ENCODE measurements around the gene CTNNA3.
"Not testable (repeated sequence)": the region's sequence is repeated elsewhere in the genome, so short reads cannot be mapped to it uniquely, and the experiment has no call there.

CTNNA3 gene

DNA sequence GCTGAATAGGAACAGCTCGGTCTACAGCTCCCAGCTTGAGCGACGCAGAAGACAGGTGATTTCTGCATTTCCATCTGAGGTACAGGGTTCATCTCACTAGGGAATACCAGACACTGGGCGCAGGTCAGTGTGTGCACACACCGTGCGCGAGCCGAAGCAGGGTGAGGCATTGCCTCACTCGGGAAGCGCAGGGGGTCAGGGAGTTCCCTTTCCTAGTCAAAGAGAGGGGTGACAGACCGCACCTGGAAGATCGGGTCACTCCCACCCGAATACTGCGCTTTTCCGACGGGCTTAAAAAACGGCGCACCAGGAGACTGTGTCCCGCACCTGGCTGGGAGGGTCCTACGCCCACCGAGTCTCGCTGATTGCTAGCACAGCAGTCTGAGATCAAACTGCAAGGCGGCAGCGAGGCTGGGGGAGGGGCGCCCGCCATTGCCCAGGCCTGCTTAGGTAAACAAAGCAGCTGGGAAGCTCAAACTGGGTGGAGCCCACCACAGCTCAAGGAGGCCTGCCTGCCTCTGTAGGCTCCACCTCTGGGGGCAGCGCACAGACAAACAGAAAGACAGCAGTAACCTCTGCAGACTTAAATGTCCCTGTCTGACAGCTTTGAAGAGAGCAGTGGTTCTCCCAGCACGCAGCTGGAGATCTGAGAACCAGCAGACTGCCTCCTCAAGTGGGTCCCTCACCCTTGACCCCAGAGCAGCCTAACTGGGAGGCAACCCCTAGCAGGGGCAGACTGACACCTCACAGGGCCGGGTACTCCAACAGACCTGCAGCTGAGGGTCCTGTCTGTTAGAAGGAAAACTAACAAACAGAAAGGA, 465.1 kb downstream of the CTNNA3 start:
- not testable (repeated sequence) for DNase-seq

DNA sequence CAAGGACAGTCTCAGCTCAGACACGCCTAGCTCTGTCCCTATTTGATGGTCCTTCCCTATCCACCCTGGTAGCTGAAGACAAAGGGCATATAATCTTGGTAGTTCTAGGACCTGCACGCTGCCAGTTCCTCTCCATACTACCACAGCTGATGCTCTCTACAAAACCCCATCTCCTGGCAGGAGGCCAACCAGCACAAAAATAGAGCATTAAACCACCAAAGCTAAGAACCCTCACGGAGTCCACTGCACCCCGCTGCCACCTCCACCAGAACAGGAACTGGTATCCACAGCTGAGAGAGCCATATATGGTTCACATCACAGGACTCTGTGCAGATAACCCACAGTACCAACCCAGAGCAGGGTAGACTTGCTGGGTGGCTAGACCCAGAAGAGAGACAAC, 470.8 kb downstream of the CTNNA3 start:
- no peak for DNase-seq

DNA sequence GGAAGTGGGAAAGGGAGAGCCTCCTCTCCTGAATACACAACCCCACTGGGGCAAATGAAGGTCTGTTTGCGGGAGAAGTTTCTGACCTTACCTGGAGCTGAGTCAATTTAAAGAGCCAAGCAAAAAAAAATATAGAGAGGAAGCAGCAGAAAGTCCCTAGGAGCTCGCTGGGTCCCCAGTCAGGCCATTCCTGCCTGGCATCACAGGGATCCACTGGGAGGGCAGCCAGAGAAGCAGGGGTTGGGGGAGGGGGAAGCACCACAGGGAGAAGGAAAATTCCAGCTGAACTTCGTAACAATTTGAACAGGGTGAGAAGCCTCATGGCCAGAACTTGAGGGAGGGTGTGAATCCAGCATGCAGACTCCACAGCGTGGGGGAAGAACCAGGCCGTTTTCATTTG, 471.4 kb downstream of the CTNNA3 start:
- no peak for DNase-seq

GRCh38 chr10:67222934-67223333, 473.1 kb downstream of the CTNNA3 start:
- DNase-seq, result no peak

GRCh38 chr10:67221939-67222494, 474.0 kb downstream of the CTNNA3 start:
- DNase-seq, result no peak

GRCh38 chr10:67211680-67212079, 484.3 kb downstream of the CTNNA3 start:
- no peak for DNase-seq

DNA sequence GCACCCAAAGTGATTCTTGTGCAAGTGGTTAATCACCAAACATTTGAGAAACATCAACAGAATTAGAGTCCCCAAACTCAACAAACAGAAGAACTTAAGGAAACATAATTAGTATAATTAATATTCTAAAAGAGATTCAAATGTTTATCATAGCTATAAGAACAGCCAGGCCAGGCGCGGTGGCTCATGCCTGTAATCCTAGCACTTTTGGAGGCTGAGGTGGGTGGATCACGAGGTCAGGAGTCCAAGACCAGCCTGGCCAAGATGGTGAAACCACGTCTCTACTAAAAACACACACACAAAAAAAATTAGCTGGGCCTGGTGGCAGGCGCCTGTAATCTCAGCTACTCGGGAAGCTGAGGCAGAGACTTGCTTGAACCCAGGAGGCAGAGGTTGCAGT, 488.1 kb downstream of the CTNNA3 start:
- DNase-seq, result not testable (repeated sequence)

- no peak for DNase-seq
Observed at GRCh38 chr10:67200913-67201564, 495.0 kb downstream of the CTNNA3 start.

DNA sequence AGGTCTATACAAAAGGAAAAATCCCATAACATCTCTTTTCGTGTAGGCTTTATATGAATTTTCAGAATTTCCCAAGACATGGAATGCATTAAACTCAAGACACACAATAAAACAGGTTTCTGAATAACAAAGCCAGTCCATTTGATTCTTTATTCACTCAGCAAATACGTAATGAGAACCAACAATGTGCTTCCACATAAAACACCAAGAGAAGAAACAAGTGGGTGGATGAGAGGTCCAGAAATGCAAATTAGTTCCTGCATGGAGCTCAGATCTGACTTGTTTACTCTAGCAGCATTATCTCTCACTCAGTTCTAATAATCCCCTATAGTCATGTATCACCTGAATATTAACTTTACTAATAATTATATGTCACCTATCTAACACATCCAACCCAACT, 520.6 kb downstream of the CTNNA3 start:
- no peak for DNase-seq

DNA sequence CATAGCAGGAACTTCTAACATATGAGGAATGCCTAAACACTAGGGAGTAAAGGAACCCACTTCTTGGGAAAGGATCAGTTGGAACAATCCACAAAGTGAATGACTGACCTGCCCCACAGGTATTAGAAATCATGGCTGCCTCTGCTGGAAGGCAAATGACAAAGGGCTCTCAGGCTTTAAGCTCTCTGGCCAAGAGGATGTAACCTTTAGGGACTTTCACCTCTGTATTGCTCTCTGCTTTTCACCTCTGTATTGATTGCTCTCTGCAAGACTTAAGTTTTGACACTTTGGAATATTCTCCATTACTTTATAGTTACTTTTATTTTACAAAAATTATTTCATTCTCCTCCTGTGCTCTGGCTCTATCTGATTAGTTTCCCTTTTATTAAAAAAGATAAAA, 522.2 kb downstream of the CTNNA3 start:
- no peak for DNase-seq

DNA sequence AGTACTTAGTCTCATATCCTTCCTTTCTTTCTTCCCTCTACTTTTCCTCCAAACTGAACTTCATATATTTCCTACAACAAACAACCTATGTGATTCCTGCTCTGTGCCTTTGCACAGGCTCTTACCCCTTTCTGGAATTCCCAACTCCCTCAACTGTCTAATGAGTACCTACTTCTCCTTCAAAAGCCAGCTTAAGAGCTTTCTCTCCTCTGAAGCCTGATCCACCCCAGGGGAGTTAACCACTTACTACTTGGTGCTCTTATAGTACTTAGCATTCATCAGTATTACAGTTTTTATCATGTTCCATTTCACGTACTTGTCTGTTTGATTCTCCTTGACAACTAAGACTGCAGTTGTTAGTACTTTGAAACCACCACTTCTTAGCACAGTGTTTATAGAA, 524.0 kb downstream of the CTNNA3 start:
- no peak for DNase-seq

DNA sequence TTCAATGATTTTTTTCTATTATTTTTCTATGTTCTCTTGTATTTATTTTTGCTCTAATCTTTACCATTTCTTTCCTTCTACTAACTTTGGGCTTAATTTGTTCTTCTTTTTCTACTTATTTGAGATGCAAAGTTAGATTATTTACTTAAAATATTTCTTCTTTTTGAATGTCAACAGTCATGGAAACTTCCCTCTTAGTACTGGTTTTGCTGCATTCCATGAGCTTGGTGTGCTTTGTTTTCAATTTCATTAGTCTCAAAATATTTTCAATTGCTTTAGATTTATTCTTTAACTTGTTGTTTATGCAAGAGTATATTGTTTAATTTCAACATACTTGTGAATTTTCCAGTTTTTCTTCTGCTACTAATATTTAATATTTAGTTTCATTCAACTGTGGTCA, 539.8 kb downstream of the CTNNA3 start:
- no peak for DNase-seq

- DNase-seq, result no peak
Observed at GRCh38 chr10:67151471-67151870, 544.5 kb downstream of the CTNNA3 start.

GRCh38 chr10:67144530-67144929, 551.5 kb downstream of the CTNNA3 start:
- no peak for DNase-seq

- DNase-seq, result no peak
Observed at GRCh38 chr10:67141300-67141699, 554.7 kb downstream of the CTNNA3 start.

DNA sequence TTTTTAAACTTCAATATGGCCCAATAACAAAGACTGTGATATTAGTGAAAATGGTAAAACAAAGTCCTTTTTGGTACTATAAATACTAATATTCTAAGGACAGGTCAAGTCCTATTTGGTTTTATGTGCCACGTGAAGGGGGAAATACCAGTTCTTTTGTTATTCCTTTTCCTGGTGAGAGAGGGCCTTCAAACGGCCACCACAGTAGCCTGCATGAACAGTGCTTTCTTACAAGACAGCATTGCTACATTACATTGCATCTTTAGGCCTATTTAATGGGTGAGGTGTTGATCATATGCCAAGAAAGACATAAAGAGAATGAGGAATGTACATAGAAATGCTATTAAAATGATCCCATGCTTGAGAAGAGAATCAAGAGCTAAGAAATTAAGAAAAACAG, 555.4 kb downstream of the CTNNA3 start:
- no peak for DNase-seq

- no peak for DNase-seq
Observed at GRCh38 chr10:67127441-67127840, 568.6 kb downstream of the CTNNA3 start.

- DNase-seq, result no peak
Observed at GRCh38 chr10:67119651-67120050, 576.3 kb downstream of the CTNNA3 start.

DNA sequence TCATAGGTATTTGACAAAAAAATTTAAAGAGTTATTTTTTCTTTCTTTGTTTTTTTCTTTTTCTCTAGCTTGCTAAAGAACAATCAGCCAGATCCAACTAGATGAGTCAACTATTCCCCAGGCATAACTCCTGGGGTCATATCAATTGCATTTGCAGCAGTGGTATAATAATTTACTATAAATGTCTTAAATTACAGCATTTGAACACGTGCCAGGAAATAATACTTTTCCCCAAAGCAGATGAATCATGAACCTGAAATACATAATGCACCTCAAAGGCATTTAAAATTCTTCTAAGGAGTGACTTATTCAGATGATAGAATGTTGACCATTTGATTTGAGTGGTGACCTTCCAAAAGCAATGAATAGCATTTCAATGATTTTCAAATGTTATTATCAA, 580.0 kb downstream of the CTNNA3 start:
- no peak for DNase-seq

GRCh38 chr10:67114945-67115344, 581.0 kb downstream of the CTNNA3 start:
- no peak for DNase-seq

DNA sequence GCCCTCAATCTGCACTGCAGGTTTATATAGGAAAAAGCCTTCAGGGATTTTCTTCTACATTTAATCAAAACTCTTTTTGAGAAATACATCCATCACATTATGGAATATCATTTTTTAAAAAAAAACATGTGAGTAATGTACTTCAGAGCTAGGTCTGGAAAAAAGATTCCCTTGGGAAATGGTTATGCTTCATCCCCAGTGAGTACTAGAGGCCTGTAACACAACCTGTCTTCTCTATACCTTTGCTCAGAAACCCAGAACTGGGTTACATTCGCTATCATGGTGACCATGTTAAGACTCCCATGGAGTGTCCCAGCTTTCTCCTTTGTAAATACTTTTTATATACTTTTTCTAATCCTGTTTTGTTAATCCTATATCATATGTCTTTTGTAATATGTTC, 583.2 kb downstream of the CTNNA3 start:
- DNase-seq, result no peak

GRCh38 chr10:67110286-67110685, 585.7 kb downstream of the CTNNA3 start:
- no peak for DNase-seq

- DNase-seq, result no peak
Observed at GRCh38 chr10:67107670-67108069, 588.3 kb downstream of the CTNNA3 start.

DNA sequence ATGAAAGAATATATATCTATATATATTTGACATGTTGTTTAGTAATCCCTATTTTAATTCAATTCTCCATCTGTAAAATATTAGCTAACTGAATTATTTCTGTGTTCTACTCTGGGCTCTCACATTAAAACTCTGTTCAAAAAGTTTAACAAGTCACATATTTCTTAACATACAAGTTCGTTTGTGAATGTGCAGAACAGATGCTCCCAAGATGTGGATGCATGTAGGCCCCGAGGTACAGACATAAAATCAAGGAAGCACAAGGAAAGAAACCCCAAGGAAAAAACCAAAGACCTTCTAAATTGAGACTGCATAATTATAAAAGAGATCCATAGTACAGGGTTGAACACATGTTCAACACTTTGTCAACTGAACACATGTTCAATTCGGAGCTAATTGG, 595.0 kb downstream of the CTNNA3 start:
- no peak for DNase-seq
